AG04450 (cell line): ENCODE results near the gene EYA4. TPM values are rescaled to one million over a fixed set of nuclear protein-coding genes. Genes with fewer than 3 reads are reported as not detected.

Experiments
- CTCF ChIA-PET: fragments of 300-600, 350-600 bp; formaldehyde crosslinking; extraction: SDS; loops from one replicate; lab custom pipeline; 2022; ENCODE audit warnings: antibody characterized with exemption, inconsistent platforms; lab: Charles Lee
- POLR2A ChIA-PET: fragments of 350-600 bp; formaldehyde crosslinking; extraction: SDS; loops from one replicate; lab custom pipeline; 2021; ENCODE audit warnings: antibody characterized with exemption, inconsistent platforms; lab: Yijun Ruan, JAX
- DNase-seq: peaks from one replicate; pipeline ENCODE4 v3.0.0-alpha.2; 2011; ENCODE audit warnings: low read depth, low spot score
- H3K27ac ChIP-seq: one replicate; pipeline ENCODE4 v1.5.1; 2012; ENCODE audit warnings: low read depth, low read length, control low read depth
- H3K27me3 ChIP-seq: one replicate; pipeline ENCODE4 v1.6.0; 2012; ENCODE audit warnings: low read length; ENCODE audit not compliant: control insufficient read depth, insufficient read depth
- H3K4me3 ChIP-seq: 2 replicates; pipeline ENCODE4 v1.5.1; 2011; ENCODE audit warnings: mild to moderate bottlenecking, low read depth, low read length, control low read depth
- H3K9me3 ChIP-seq: 2 replicates; pipeline ENCODE4 v1.5.1; 2012; ENCODE audit warnings: low read length; ENCODE audit not compliant: control insufficient read depth, insufficient read depth
- polyA plus RNA-seq: library from polyadenylated mRNA; depleted of rRNA; stranded (reverse); fragments of >200 nt; gene quantifications from 2 replicates; pipeline ENCODE4 v1.2.3, GENCODE V29; 2011
- TF ChIP-seq, protein P1 (sequence below): IDR thresholded peaks from 2 replicates; pipeline ENCODE4 v1.5.1; 2011; ENCODE audit warnings: low read depth, low read length, control low read depth, inconsistent platforms

Gene EYA4
- polyA plus RNA-seq, 1 experiment, result 37.8 TPM

DNA sequence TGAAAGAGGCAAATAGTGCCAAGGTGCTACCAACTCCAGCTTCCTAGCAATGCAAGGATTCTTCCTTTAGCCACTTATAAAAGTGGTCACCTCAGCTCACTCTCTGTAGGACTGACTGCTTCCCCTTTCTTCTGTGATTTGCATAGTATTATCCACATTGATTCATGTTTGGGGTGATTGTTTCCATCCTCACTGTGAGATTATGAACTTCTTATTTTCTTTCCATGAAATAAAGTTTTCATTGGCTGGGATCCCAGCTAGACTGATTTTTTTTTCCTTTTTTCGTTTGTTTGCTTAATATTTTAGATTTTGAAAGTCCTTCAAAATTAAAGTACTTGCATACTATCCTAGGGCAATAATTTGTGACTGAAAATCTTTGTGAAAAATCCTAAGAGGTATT lies 50.5 kb downstream of the EYA4 start:
- Histone ChIP-seq H3K4me3 (no peak overlapping the region), H3K27ac (no peak overlapping the region), H3K27me3 (no peaks in the 10 kb centered on the region), H3K9me3 (no peaks in the 10 kb centered on the region)
- ChIA-PET CTCF (interaction anchor here (0.9 kb wide), 1 partner anchor 469 kb away, joined by 10 read pairs; no protein-coding TSS in a partner anchor), POLR2A (interaction anchor here (0.5 kb wide), 1 partner anchor 1298 kb away, joined by 3 read pairs; no protein-coding TSS in a partner anchor)
- DNase-seq, result no peak
- TF ChIP-seq, protein P1, sequence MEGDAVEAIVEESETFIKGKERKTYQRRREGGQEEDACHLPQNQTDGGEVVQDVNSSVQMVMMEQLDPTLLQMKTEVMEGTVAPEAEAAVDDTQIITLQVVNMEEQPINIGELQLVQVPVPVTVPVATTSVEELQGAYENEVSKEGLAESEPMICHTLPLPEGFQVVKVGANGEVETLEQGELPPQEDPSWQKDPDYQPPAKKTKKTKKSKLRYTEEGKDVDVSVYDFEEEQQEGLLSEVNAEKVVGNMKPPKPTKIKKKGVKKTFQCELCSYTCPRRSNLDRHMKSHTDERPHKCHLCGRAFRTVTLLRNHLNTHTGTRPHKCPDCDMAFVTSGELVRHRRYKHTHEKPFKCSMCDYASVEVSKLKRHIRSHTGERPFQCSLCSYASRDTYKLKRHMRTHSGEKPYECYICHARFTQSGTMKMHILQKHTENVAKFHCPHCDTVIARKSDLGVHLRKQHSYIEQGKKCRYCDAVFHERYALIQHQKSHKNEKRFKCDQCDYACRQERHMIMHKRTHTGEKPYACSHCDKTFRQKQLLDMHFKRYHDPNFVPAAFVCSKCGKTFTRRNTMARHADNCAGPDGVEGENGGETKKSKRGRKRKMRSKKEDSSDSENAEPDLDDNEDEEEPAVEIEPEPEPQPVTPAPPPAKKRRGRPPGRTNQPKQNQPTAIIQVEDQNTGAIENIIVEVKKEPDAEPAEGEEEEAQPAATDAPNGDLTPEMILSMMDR, result no peak

- H3K27me3 ChIP-seq, result no peaks in the 10 kb centered on the region
- DNase-seq, result no peak
- no peak overlapping the region for H3K27ac ChIP-seq
- POLR2A ChIA-PET, result no interaction called here
- CTCF ChIA-PET, result no interaction called here
- TF ChIP-seq, protein P1, result no peak
- H3K4me3 ChIP-seq, result no peak overlapping the region
- no peaks in the 10 kb centered on the region for H3K9me3 ChIP-seq
Measured at GRCh38 chr6:133297657-133298056, 56.5 kb downstream of the EYA4 start.

- TF ChIP-seq, protein P1, result no peak
- no peak overlapping the region for H3K27ac ChIP-seq
- CTCF ChIA-PET, result interaction anchor here (0.6 kb wide), 1 partner anchor 107 kb away, joined by 5 read pairs; no protein-coding TSS in a partner anchor
- H3K27me3 ChIP-seq, result no peaks in the 10 kb centered on the region
- DNase-seq, result no peak
- no peak overlapping the region for H3K4me3 ChIP-seq
- POLR2A ChIA-PET, result no interaction called here
- H3K9me3 ChIP-seq, result no peaks in the 10 kb centered on the region
Measured at GRCh38 chr6:133298335-133298734, 57.2 kb downstream of the EYA4 start.

DNA sequence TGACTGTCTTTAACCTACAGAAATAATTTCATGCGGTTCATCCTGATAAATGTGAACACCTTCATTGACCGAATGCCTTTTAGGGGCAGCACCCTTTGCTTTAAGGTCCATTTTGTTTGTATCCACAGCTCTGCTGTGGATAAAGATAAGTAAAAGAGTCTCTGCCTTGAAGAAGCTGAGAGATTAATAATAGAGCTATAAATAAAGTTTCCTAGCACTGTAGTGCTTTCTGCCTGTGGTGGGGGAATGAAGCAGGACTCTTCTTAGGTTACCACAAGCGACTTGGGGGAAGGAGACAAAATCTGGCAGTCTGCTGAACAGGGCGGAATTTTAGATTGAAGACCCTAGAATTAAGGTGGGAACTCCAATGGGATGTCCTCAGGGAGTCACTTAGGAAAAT lies 57.6 kb downstream of the EYA4 start:
- DNase-seq, result no peak
- no peaks in the 10 kb centered on the region for H3K27me3 ChIP-seq
- TF ChIP-seq, protein P1, result no peak
- no peak overlapping the region for H3K27ac ChIP-seq
- POLR2A ChIA-PET, result no interaction called here
- CTCF ChIA-PET, result interaction anchor here (0.6 kb wide), 1 partner anchor 107 kb away, joined by 5 read pairs; no protein-coding TSS in a partner anchor
- no peaks in the 10 kb centered on the region for H3K9me3 ChIP-seq
- no peak overlapping the region for H3K4me3 ChIP-seq

DNA sequence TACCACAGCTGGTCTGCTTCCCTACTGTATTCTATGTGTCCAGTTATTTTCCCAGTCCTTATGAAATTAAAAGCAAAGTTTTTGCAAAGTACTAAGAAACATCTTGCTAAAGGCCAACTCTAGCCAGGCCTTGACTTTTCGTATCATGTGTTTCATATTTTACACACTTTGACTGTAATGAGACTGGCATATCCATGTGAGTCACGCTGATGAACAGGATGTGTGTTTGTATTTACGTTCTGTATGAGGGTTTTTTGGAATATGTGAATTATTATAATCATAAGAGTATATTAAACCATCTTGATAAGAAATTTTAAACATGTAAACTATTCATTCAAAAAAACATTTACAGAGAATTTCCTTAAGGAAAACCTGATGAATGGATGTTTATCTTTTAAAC lies 59.7 kb downstream of the EYA4 start:
- ChIA-PET CTCF (interaction anchor here (1.0 kb wide), 1 partner anchor 109 kb away, joined by 3 read pairs; no protein-coding TSS in a partner anchor), POLR2A (no interaction called here)
- Histone ChIP-seq H3K9me3 (no peaks in the 10 kb centered on the region), H3K27ac (no peak overlapping the region), H3K4me3 (no peak overlapping the region), H3K27me3 (no peaks in the 10 kb centered on the region)
- TF ChIP-seq, protein P1, result no peak
- no peak for DNase-seq
